ENCODE data around the gene ODF4.
"Not testable (repeated sequence)": the region's sequence is repeated elsewhere in the genome, so short reads cannot be mapped to it uniquely, and the experiment has no call there.

The ODF4 gene

GRCh38 chr17:8368193-8368592 is 28.6 kb downstream of the ODF4 start:
- no peak for DNase-seq (ENCODE audit: low read depth, low spot score)

GRCh38 chr17:8369944-8370343 is 30.3 kb downstream of the ODF4 start:
- DNase-seq (ENCODE audit: low read depth, low spot score): no peak

GRCh38 chr17:8371786-8372185 is 32.1 kb downstream of the ODF4 start:
- DNase-seq (ENCODE audit: low read depth, low spot score): no peak

DNA sequence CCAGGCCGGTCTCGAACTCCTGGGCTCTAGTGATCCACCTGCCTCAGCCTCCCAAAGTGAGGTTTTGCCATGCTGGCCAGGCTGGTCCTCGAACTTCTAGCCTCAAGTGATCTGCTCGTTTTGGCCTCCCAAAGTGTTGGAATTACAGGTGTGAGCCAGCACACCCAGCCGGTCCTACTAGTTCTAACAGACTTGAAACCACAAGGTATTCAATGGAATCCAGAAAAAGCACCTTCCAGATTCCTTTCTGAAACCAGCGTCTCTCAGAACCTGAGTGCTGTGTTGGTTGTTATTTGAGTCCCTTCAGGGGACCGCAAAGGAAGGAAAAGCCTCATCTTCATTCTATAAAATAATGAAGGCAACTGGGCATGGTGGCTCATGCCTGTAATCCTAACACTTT is 32.8 kb downstream of the ODF4 start:
- DNase-seq (ENCODE audit: low read depth, low spot score): no peak

DNA sequence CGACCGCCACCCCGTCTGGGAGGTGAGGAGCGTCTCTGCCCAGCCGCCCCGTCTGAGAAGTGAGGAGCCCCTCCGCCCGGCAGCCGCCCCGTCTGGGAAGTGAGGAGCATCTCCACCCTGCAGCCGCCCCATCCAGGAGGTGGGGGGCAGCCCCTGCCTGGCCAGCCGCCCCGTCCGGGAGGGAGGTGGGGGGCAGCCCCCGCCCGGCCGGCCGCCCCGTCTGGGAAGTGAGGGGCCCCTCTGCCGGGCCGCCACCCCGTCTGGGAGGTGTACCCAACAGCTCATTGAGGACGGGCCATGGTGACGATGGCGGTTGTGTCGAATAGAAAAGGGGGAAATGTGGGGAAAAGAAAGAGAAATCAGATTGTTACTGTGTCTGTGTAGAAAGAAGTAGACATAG is 34.2 kb downstream of the ODF4 start:
- DNase-seq (ENCODE audit: low read depth, low spot score): not testable (repeated sequence)

DNA sequence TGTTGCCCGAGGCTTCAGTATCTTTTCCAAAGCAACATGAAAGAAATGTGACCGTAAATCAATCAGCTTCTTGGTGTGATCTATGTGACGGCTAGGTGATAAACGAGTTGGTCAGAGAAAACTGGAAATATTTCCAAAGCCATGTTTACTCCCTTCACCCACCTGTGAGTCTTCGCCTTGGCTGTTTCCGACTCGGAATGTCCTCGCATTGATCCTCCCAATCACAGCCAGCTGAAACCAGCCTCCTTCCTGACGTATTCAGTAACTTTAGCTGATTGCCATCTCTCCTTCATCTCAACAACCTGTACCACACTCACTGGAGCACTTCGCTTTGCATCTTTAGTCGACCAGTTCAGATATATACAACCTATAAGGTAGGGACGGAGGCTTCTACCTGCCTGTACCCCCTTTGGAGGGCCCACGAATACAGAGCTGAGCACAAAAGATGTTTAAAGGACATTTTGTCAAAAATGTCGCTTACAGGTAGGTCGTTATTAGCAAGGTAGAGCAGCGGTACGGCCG is 36.2 kb downstream of the ODF4 start:
- no peak for DNase-seq (ENCODE audit: low read depth, low spot score)

DNA sequence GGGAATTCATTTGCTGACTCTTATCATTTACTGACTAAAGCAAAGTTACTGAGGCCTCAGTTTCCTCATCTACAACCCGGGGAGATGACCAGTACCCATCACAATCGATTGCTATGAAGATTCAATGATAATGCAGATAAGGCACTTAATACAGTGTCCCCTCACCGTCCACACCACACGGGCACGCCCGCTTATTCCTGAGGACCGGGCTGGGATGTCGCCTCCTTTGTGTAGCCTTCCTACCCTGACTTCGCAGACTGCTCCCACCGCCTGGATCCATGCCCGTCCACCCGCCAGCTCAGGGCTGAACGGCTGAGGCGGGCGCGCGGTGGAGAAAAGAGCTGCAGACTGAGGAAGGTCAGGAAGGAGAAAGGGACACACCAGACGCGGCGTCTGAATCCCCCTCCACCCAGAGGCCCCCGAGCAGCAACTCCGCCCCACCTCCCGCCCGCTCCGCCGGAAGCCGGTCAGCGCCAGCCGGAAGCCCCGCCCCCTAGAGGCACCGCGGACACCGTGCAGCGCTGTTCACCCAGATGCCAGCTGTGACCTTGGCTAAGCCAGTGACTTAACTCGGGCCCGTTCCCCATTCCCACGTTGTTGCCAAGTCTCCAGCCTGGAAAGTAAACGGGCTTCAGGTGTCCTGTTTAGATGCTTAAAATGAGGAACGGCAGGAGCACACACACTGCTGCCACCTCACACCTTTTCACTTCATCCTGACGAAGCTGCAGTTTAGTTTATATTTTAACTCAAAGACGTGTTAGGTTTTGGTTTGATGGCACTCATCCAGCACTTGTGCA is 36.8 kb downstream of the ODF4 start, which contains the start of gene KRABD2:
TSS of gene KRABD2 (minus strand) at position 434 of the 797 bp plus-strand sequence.
- DNase-seq (ENCODE audit: low read depth, low spot score): peak; percentile 80

DNA sequence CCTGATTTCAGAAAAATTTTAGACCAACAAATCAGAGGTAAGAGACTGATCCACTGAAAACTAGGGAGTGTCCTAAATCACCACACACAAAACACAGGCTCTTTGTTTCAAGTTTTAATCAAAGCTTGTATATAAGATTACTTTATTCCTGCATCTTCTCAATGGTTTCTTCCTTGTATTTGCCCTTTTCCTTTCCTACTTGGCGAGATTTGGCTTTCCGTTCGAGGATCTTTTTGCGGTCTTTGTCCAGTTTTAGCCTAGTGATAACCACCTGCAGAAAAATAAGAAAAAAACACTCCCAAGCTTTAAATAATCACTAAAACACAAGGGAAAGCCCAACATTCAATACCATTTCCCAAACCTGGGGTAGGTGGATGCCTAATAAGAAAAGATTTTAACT is 37.8 kb downstream of the ODF4 start:
- DNase-seq (ENCODE audit: low read depth, low spot score): no peak

DNA sequence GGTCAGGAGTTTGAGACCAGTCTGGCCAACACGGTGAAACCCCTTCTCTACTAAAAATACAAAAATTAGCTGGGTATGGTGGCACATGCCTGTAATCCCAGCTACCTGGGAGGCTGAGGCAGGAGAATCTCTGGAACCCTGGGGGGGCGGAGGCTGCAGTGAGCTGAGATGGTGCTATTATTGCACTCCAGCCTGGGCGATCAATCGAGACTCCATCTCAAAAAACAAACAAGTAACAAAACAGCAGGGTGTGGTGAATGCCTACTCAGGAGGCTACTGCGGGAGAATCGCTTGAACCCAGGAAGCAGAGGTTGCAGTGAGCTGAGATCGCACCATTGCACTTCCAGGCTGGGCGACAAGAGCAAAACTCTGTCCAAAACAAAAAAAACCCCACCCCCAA is 38.5 kb downstream of the ODF4 start:
- DNase-seq (ENCODE audit: low read depth, low spot score): not testable (repeated sequence)

- no peak for DNase-seq (ENCODE audit: low read depth, low spot score)
Observed at GRCh38 chr17:8380049-8380448, 40.4 kb downstream of the ODF4 start.

DNA sequence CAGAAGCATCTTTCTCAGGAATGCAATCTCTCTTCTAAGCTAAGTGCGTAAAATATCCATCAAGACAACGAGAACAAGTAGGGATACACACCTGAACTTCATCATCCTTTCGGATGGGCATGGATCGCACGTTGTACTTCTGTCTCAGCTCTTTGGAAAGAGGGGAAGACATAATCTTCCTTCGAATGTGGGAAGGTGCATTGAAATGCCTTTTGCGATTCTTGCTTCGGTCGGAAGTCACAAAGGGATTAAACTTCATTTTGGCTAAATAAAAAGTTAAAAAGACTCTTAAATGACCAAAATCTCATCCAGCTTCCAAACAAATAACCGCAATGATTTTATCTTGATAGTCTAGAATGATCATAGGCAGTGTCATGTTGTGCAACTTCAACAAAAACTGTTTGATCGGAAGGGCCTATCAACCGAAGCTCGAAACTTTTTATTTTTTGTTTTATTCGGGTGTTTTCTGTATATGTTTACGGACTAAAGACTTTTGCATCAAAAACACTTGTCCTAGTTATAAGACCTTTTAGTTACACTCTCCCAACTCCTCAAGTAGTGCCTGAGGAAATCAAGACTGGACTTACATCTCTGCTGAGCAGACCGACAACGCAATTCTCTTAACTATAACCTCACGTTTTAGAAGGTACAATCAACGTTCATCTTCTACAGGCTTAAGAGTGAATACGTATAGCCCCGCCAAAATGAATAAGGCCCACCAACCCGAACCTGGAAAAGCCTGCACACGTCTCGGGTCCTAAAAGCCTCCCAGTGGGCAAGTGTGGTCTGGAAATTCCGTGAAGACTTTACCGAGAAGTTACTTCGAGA is 42.6 kb downstream of the ODF4 start:
- no peak for DNase-seq (ENCODE audit: low read depth, low spot score)

DNA sequence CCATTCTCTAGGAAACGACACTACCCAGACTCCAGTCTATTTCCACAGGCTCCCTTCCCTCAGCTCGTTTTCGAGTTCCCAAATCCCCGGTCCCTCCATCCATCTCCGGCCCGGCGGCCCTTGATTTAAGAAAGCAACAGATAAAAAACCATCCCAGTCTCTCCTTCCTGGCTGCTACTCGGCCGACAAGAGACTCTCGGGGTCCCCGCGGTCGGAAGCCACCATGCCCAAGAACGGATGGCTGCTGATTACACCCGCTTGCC is 43.2 kb downstream of the ODF4 start:
- DNase-seq (ENCODE audit: low read depth, low spot score): no peak

- peak; percentile 92 for DNase-seq (ENCODE audit: low read depth, low spot score)
Observed at GRCh38 chr17:8383143-8383822, 43.6 kb downstream of the ODF4 start, which contains the start of gene RPL26. RPL26 (minus strand) TSS chr17:8383193; CDS start chr17:8382310, 883 bp downstream.

GRCh38 chr17:8384801-8385378 is 45.2 kb downstream of the ODF4 start:
- no peak for DNase-seq (ENCODE audit: low read depth, low spot score)

- no peak for DNase-seq (ENCODE audit: low read depth, low spot score)
Observed at GRCh38 chr17:8386841-8387240, 47.2 kb downstream of the ODF4 start.

GRCh38 chr17:8387914-8388651 is 48.4 kb downstream of the ODF4 start:
- DNase-seq (ENCODE audit: low read depth, low spot score): no peak

GRCh38 chr17:8391711-8392110 is 52.1 kb downstream of the ODF4 start:
- DNase-seq (ENCODE audit: low read depth, low spot score): no peak

DNA sequence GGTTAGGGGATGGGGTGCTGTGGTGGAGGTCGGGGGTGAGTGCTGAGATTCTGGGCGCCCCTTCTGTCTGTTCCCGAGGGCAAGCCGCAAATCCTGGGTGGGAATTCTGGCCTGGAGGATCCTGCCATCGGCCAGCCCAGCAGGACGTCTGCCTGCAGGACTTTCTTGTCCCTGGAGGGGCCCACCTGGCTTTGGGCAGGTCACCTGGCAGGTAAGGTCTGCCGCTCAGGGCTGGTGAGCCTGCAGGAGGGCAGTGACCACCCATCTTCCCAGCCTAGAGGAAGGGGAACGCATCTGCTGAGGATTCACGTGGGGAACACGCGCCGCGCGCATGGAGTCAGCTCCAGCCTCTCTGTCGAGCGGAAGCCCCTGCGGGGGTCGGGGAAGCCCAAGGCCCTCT is 52.6 kb downstream of the ODF4 start:
- DNase-seq (ENCODE audit: low read depth, low spot score): no peak

DNA sequence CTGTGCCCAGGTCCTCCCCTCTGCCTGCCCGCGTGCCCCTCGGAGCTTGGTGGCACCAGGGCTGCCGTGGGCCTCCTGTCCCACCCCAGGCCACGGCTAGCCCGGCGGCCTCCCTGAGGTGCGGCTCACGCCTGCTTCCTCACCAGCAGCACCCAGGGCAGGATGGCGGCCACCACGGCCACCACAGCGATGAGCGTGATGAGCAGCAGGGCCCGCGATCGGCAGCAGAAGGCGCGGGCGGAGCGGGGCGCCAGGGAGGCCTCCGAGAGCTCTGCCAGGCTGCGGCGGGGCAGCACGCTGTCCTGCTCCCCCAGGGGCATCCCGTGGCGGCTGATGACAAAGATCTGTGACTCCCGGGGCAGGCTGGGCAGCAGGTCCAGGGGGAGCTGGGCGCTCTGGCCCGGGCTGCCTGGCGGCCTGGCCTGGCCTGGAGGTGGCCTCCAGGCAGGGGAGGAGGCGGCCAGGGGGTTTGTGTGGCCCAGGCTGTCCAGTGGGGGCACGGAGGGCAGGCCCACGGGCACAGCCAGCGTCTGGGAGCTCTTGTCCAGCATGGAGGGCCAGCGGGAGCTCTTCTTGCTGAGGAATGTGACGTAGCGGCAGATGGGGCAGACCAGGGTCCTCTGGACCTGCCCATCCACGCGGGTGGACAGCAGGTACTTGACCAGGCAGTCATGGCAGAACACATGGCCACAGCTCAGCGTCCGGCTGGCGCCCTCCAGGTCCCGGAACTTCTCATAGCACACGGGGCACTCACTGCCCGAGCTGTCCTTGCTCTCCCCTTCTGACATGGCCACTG is 53.2 kb downstream of the ODF4 start:
- no peak for DNase-seq (ENCODE audit: low read depth, low spot score)
